Breast epithelium (tissue), 4 donors: Measurements from ENCODE around the gene DENR. TPM values are rescaled to one million over a fixed set of nuclear protein-coding genes. Genes with fewer than 3 reads are reported as not detected.

Experiments used
- DNase-seq, 2 donors: peaks; one replicate each; pipeline ENCODE4 v3.0.0-alpha.2; 2019; ENCODE audit warnings: low spot score in 2 of 2
- H3K27ac ChIP-seq, 2 donors: fragments of 200-600 bp; sonication (generic) in 1 of 2; one replicate each; pipeline ENCODE4 v1.5.1; 2016 to 2019; ENCODE audit warnings: mild to moderate bottlenecking in 1 of 2
- H3K27me3 ChIP-seq, 2 donors: fragments of 200-600 bp; sonication (generic) in 1 of 2; one replicate each; pipeline versions ENCODE4 v1.5.1 to v1.6.0; 2017 to 2019; ENCODE audit warnings: control low read depth in 1 of 2, mild to moderate bottlenecking in 1 of 2
- H3K36me3 ChIP-seq: fragments of 200-600 bp; one replicate; pipeline ENCODE4 v1.5.1; 2019
- H3K4me1 ChIP-seq, 2 donors: fragments of 200-600 bp; sonication (generic); one replicate each; pipeline ENCODE4 v1.5.1; 2016 to 2019; ENCODE audit warnings: control low read depth in 1 of 2
- H3K4me3 ChIP-seq, 3 donors: fragments of 200-600 bp; sonication (generic); 1 replicate in 2 of 3; 2 replicates in 1 of 3; pipeline ENCODE4 v1.5.1; 2016 to 2019; ENCODE audit warnings: mild to moderate bottlenecking in 3 of 3, moderate library complexity in 2 of 3
- H3K9me3 ChIP-seq, 2 donors: fragments of 200-600 bp; sonication (generic) in 1 of 2; one replicate each; pipeline ENCODE4 v1.5.1; 2016 to 2019; ENCODE audit warnings: control low read depth in 1 of 2
- POLR2A ChIP-seq: fragments of 450-650 bp; IDR thresholded peaks from one replicate; pipeline ENCODE4 v1.6.1; 2016; ENCODE audit warnings: antibody characterized with exemption, mild to moderate bottlenecking, moderate library complexity
- POLR2AphosphoS5 ChIP-seq, 3 donors: sonication (generic); formaldehyde crosslinking; IDR thresholded peaks; one replicate each; pipeline ENCODE4 v1.6.1; 2017; ENCODE audit warnings: antibody characterized with exemption in 3 of 3
- intact Hi-C: fragments of 100-400 bp; cut with DNase I; formaldehyde crosslinking; loops from one replicate; pipeline ENCODE4 v1.15.1; 2023; ENCODE audit warnings: low total_unique reads
- total RNA-seq, 3 donors: library from RNA; depleted of rRNA; stranded (reverse); fragments of >200 nt; gene quantifications; one replicate each; pipeline ENCODE4 v1.1.0, GENCODE V29; 2016
- TF ChIP-seq, protein P1 (sequence below), 3 donors: fragments of 450-650 bp; IDR thresholded peaks; one replicate each; pipeline ENCODE4 v1.5.1; 2016 to 2017; ENCODE audit warnings: antibody characterized with exemption in 3 of 3, mild to moderate bottlenecking in 3 of 3, moderate library complexity in 3 of 3

Gene DENR
- total RNA-seq, 3 donors from 2014 or later, result 21.9 to 30.7 (median 28.2) TPM

DNA sequence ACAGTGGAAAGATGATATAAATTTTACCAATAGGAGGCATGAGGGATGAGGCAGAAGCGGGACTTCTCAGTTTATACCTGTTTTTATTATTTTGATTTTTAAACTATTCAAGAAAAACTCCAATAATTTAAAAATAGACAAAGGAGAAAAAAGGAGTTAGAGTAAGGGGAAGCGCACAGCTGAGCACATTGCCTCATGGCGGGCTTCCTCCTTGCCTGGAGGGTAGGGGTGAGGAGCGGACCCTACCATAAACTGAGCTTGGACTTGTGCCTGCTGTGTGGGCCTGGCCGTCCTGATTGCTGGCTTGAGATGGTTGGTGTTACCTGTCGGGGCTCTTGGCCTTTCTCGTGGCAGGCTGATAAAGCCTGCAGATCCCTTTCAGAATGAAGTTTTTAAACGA, 67.5 kb downstream of the DENR start:
- no peaks in the 10 kb centered on the region for H3K27me3 ChIP-seq
- TF ChIP-seq, protein P1, sequence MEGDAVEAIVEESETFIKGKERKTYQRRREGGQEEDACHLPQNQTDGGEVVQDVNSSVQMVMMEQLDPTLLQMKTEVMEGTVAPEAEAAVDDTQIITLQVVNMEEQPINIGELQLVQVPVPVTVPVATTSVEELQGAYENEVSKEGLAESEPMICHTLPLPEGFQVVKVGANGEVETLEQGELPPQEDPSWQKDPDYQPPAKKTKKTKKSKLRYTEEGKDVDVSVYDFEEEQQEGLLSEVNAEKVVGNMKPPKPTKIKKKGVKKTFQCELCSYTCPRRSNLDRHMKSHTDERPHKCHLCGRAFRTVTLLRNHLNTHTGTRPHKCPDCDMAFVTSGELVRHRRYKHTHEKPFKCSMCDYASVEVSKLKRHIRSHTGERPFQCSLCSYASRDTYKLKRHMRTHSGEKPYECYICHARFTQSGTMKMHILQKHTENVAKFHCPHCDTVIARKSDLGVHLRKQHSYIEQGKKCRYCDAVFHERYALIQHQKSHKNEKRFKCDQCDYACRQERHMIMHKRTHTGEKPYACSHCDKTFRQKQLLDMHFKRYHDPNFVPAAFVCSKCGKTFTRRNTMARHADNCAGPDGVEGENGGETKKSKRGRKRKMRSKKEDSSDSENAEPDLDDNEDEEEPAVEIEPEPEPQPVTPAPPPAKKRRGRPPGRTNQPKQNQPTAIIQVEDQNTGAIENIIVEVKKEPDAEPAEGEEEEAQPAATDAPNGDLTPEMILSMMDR (IDR thresholded peaks at IDR 0.05), result no peak
- TF ChIP-seq POLR2A (no peak), POLR2AphosphoS5 (IDR thresholded peaks at IDR 0.05) (no peak)
- intact Hi-C loops, result no loop called here
- H3K4me3 ChIP-seq, result no peak overlapping the region
- no peak for DNase-seq
- H3K4me1 ChIP-seq, result no peaks in the 10 kb centered on the region
- H3K36me3 ChIP-seq, result no peaks in the 10 kb centered on the region
- H3K9me3 ChIP-seq, result no peaks in the 10 kb centered on the region
- no peak overlapping the region for H3K27ac ChIP-seq

Other genes starting within 250 kb of the DENR start
- gene RSRC2, start 225.9 kb upstream of the DENR start, total RNA-seq, result 100 to 1,000 TPM in 2 of 3 donors, 10 to 100 TPM in 1; 85.5 to 122 (median 112) TPM
- 10 to 100 TPM; 15.5 to 36.0 (median 18.0) TPM for gene KNTC1, start 225.6 kb upstream of the DENR start, total RNA-seq
- gene HCAR2, start 49.5 kb upstream of the DENR start, total RNA-seq, result 10 to 100 TPM in 1 of 3 donors, 1 to 10 TPM in 2; 5.7 to 10.8 (median 6.4) TPM
- 1 to 10 TPM in 2 of 3 donors, under 1 TPM in 1; 0.96 to 4.8 (median 2.6) TPM for gene HCAR3, start 36.0 kb upstream of the DENR start, total RNA-seq
- gene HCAR1, start 22.0 kb upstream of the DENR start, total RNA-seq, result 10 to 100 TPM in 2 of 3 donors, 1 to 10 TPM in 1; 3.2 to 34.0 (median 20.6) TPM
- 1 to 10 TPM in 1 of 3 donors, under 1 TPM in 2; 0.66 to 1.9 (median 0.73) TPM for gene CCDC62, start 21.7 kb downstream of the DENR start, total RNA-seq
- gene HIP1R, start 82.6 kb downstream of the DENR start, total RNA-seq, result 10 to 100 TPM; 17.8 to 83.3 (median 49.5) TPM
- gene VPS37B, start 143.3 kb downstream of the DENR start, total RNA-seq, result 10 to 100 TPM; 15.4 to 37.8 (median 34.4) TPM
- 1 to 10 TPM in 2 of 3 donors, under 1 TPM in 1; 0.96 to 8.6 (median 6.2) TPM for gene ABCB9, start 213.6 kb downstream of the DENR start, total RNA-seq
- 10 to 100 TPM in 2 of 3 donors, 1 to 10 TPM in 1; 9.0 to 16.5 (median 12.1) TPM for gene OGFOD2, start 222.4 kb downstream of the DENR start, total RNA-seq
- 100 to 1,000 TPM; 196 to 279 (median 234) TPM for gene ARL6IP4, start 227.9 kb downstream of the DENR start, total RNA-seq